ENCODE measurements around the gene CD4. TPM values are rescaled to one million over a fixed set of nuclear protein-coding genes. Genes with fewer than 3 reads are reported as not detected.
"Not testable (repeated sequence)": the region's sequence is repeated elsewhere in the genome, so short reads cannot be mapped to it uniquely, and the experiment has no call there.

Gene CD4
- total RNA-seq, 2 donors from 2014 or later: 126 to 141 TPM

GRCh38 chr12:6869049-6870021 is 80.0 kb downstream of the CD4 start:
- peaks cover 15 to 18% of the 10 kb centered on the region in 2 donors for H3K36me3 Mint-ChIP-seq (ENCODE audit: insufficient read depth in 2 of 2)
- ATAC-seq (replicated peaks in 1 of 2): no peak

GRCh38 chr12:6870304-6870703 is 81.0 kb downstream of the CD4 start:
- ATAC-seq (replicated peaks in 1 of 2): not testable (repeated sequence)
- H3K4me3 Mint-ChIP-seq: peak overlapping the region; percentile 97 to 98

More at GRCh38 chr12:6869049-6870021, 80.0 kb downstream of the CD4 start:
- Mint-ChIP-seq H3K9me3 (no peaks in the 10 kb centered on the region), H3K4me1 (ENCODE audit: low read depth) (peaks cover 72% of the 10 kb centered on the region), H3K27ac (peak overlapping the region; percentile 96), H3K27me3 (ENCODE audit: low read depth) (no peaks in the 10 kb centered on the region), H3K4me3 (peak overlapping the region; percentile 97 to 98)
- DNase-seq: peak; percentile 86 to 88

More at GRCh38 chr12:6870304-6870703, 81.0 kb downstream of the CD4 start:
- Mint-ChIP-seq H3K36me3 (ENCODE audit: insufficient read depth in 2 of 2) (peaks cover 15 to 18% of the 10 kb centered on the region in 2 donors), H3K4me1 (ENCODE audit: low read depth) (peaks cover 72% of the 10 kb centered on the region), H3K27ac (peak overlapping the region; percentile 55)
- DNase-seq; H3K9me3 Mint-ChIP-seq; H3K27me3 Mint-ChIP-seq (ENCODE audit: low read depth): not testable (repeated sequence)

Other genes starting within 250 kb of the CD4 start
- gene IFFO1, start 233.5 kb upstream of the CD4 start, total RNA-seq: 10 to 100 TPM; 14.2 to 17.0 TPM
- gene NOP2, start 221.2 kb upstream of the CD4 start, total RNA-seq: 10 to 100 TPM; 76.9 to 89.8 TPM
- 100 to 1,000 TPM; 292 to 299 TPM for gene CHD4, start 182.1 kb upstream of the CD4 start, total RNA-seq
- gene LPAR5, start 153.6 kb upstream of the CD4 start, total RNA-seq: 1 to 10 TPM; 4.1 to 8.9 TPM
- gene ACRBP, start 142.1 kb upstream of the CD4 start, total RNA-seq: 1 to 10 TPM; 5.2 to 6.1 TPM
- gene ING4, start 126.4 kb upstream of the CD4 start, total RNA-seq: 10 to 100 TPM; 27.6 to 28.0 TPM
- 10 to 100 TPM; 78.1 to 82.2 TPM for gene ZNF384, start 100.2 kb upstream of the CD4 start, total RNA-seq
- under 1 TPM; 0.58 to 0.76 TPM for gene PIANP, start 88.7 kb upstream of the CD4 start, total RNA-seq
- 10 to 100 TPM; 30.2 to 39.7 TPM for gene COPS7A, start 65.5 kb upstream of the CD4 start, total RNA-seq
- gene MLF2, start 36.4 kb upstream of the CD4 start, total RNA-seq: 100 to 1,000 TPM; 122 to 134 TPM
- gene PTMS, start 23.2 kb upstream of the CD4 start, total RNA-seq: 100 to 1,000 TPM; 119 to 154 TPM
- 100 to 1,000 TPM; 117 to 188 TPM for gene LAG3, start 17.0 kb upstream of the CD4 start, total RNA-seq
- gene GPR162, start 32.3 kb downstream of the CD4 start, total RNA-seq: under 1 TPM; 0.72 to 0.93 TPM
- gene P3H3, start 38.9 kb downstream of the CD4 start, total RNA-seq: 1 to 10 TPM; 2.2 to 2.6 TPM
- gene GNB3, start 51.4 kb downstream of the CD4 start, total RNA-seq: 1 to 10 TPM in 1 of 2 donors, under 1 TPM in 1; 0.95 to 1.3 TPM
- gene CDCA3, start 61.8 kb downstream of the CD4 start, total RNA-seq: 10 to 100 TPM; 67.7 to 94.8 TPM
- 100 to 1,000 TPM in 1 of 2 donors, 10 to 100 TPM in 1; 98.0 to 105 TPM for gene USP5, start 62.6 kb downstream of the CD4 start, total RNA-seq
- gene TPI1, start 78.0 kb downstream of the CD4 start, total RNA-seq: 100 to 1,000 TPM; 504 to 562 TPM
- 10 to 100 TPM in 1 of 2 donors, 1 to 10 TPM in 1; 9.6 to 10.4 TPM for gene SPSB2, start 83.8 kb downstream of the CD4 start, total RNA-seq
- 10 to 100 TPM in 1 of 2 donors, 1 to 10 TPM in 1; 8.6 to 11.3 TPM for gene LRRC23, start 115.3 kb downstream of the CD4 start, total RNA-seq
- 100 to 1,000 TPM; 115 to 145 TPM for gene ENO2, start 125.1 kb downstream of the CD4 start, total RNA-seq
- 10 to 100 TPM; 51.4 to 64.9 TPM for gene ATN1, start 138.4 kb downstream of the CD4 start, total RNA-seq
- gene RNU7-1, start 154.3 kb downstream of the CD4 start, total RNA-seq: not detected
- 100 to 1,000 TPM; 259 to 301 TPM for gene C12orf57, start 154.5 kb downstream of the CD4 start, total RNA-seq
- 100 to 1,000 TPM; 238 to 313 TPM for gene PTPN6, start 161.8 kb downstream of the CD4 start, total RNA-seq
- 100 to 1,000 TPM; 296 to 348 TPM for gene PHB2, start 181.1 kb downstream of the CD4 start, total RNA-seq
- gene EMG1, start 181.4 kb downstream of the CD4 start, total RNA-seq: 10 to 100 TPM; 44.9 to 45.7 TPM
- gene LPCAT3, start 228.9 kb downstream of the CD4 start, total RNA-seq: 10 to 100 TPM; 28.3 to 29.0 TPM